Measurements from ENCODE around the gene BID.

- TF ChIP-seq, protein P1, sequence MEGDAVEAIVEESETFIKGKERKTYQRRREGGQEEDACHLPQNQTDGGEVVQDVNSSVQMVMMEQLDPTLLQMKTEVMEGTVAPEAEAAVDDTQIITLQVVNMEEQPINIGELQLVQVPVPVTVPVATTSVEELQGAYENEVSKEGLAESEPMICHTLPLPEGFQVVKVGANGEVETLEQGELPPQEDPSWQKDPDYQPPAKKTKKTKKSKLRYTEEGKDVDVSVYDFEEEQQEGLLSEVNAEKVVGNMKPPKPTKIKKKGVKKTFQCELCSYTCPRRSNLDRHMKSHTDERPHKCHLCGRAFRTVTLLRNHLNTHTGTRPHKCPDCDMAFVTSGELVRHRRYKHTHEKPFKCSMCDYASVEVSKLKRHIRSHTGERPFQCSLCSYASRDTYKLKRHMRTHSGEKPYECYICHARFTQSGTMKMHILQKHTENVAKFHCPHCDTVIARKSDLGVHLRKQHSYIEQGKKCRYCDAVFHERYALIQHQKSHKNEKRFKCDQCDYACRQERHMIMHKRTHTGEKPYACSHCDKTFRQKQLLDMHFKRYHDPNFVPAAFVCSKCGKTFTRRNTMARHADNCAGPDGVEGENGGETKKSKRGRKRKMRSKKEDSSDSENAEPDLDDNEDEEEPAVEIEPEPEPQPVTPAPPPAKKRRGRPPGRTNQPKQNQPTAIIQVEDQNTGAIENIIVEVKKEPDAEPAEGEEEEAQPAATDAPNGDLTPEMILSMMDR (IDR thresholded peaks at IDR 0.05; ENCODE audit: low read length): no peak
- TF ChIP-seq EZH2 (IDR thresholded peaks at IDR 0.05; ENCODE audit: borderline replicate concordance, low read length): no peak
Observed at GRCh38 chr22:17822087-17822486, 47.8 kb upstream of the BID start.
